Ascending aorta (tissue), 2 donors: Measurements from ENCODE around the gene CARMIL1. TPM values are rescaled to one million over a fixed set of nuclear protein-coding genes. Genes with fewer than 3 reads are reported as not detected.
A peak's percentile ranks its signal among the peaks of the same experiment; 100 is the strongest.
"Not testable (repeated sequence)": the region's sequence is repeated elsewhere in the genome, so short reads cannot be mapped to it uniquely, and the experiment has no call there.

Experiments used
- DNase-seq, 2 donors: peaks; one replicate each; pipeline ENCODE4 v3.0.0-alpha.2; 2019; ENCODE audit warnings: low spot score in 2 of 2
- H3K27ac ChIP-seq, 2 donors: fragments of 200-600 bp; sonication (generic); one replicate each; pipeline ENCODE4 v1.5.1; 2016 to 2017; ENCODE audit warnings: mild to moderate bottlenecking in 1 of 2
- H3K27me3 ChIP-seq: fragments of 200-600 bp; sonication (generic); one replicate; pipeline ENCODE4 v1.5.1; 2017
- H3K36me3 ChIP-seq, 2 donors: fragments of 200-600 bp; sonication (generic); one replicate each; pipeline ENCODE4 v1.5.1; 2016
- H3K4me1 ChIP-seq, 2 donors: fragments of 200-600 bp; sonication (generic); one replicate each; pipeline ENCODE4 v1.5.1; 2016 to 2017; ENCODE audit warnings: mild to moderate bottlenecking in 1 of 2
- H3K4me3 ChIP-seq, 2 donors: fragments of 200-600 bp; sonication (generic); one replicate each; pipeline ENCODE4 v1.5.1; 2016 to 2017; ENCODE audit warnings: mild to moderate bottlenecking in 1 of 2
- H3K9me3 ChIP-seq, 2 donors: fragments of 200-600 bp; sonication (generic); one replicate each; pipeline ENCODE4 v1.5.1; 2016
- intact Hi-C: fragments of 100-400 bp; cut with DNase I; formaldehyde crosslinking; loops from one replicate; pipeline ENCODE4 v1.15.1; 2023
- total RNA-seq: library from RNA; depleted of rRNA; stranded (reverse); fragments of >200 nt; gene quantifications from one replicate; pipeline ENCODE4 v1.1.0, GENCODE V29; 2016
- TF ChIP-seq, protein P1 (sequence below), 3 experiments: fragments of 200-600 bp in 2 of 3; fragments of 450-650 bp in 1 of 3; sonication (generic) in 2 of 3; IDR thresholded peaks; one replicate each; pipeline ENCODE4 v1.5.1; 2016 to 2019; ENCODE audit warnings: antibody characterized with exemption in 3 of 3, mild to moderate bottlenecking in 1 of 3, moderate library complexity in 1 of 3

CARMIL1 gene
- total RNA-seq, 1 donor from 2014 or later = 16.1 TPM

DNA sequence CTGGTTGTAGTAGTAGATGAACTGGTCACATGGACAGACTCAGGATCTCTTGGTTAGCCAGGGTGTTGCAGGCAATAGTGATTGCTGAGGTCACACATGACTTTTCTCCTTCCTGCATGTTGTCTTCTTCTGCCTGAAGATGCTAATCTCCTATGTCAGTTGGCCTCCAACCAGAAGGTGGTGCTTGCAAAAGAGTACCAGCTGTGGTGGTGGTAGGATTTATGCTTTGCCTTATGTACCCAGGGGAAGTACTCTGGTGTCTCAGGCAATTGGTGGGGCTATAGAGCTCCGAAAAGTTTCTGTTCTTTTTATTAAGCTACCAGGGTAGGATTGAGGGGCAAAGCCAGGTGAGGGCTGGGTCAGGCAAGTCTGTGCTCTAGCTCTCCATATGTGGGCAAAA lies 98.5 kb downstream of the CARMIL1 start:
- no peaks in the 10 kb centered on the region for H3K27me3 ChIP-seq
- H3K27ac ChIP-seq = no peak overlapping the region
- H3K9me3 ChIP-seq = peaks cover 0 to 14% of the 10 kb centered on the region in 2 donors
- no peaks in the 10 kb centered on the region for H3K36me3 ChIP-seq
- intact Hi-C loops = no loop called here
- peaks cover 0 to 33% of the 10 kb centered on the region in 2 donors for H3K4me1 ChIP-seq
- TF ChIP-seq, protein P1, sequence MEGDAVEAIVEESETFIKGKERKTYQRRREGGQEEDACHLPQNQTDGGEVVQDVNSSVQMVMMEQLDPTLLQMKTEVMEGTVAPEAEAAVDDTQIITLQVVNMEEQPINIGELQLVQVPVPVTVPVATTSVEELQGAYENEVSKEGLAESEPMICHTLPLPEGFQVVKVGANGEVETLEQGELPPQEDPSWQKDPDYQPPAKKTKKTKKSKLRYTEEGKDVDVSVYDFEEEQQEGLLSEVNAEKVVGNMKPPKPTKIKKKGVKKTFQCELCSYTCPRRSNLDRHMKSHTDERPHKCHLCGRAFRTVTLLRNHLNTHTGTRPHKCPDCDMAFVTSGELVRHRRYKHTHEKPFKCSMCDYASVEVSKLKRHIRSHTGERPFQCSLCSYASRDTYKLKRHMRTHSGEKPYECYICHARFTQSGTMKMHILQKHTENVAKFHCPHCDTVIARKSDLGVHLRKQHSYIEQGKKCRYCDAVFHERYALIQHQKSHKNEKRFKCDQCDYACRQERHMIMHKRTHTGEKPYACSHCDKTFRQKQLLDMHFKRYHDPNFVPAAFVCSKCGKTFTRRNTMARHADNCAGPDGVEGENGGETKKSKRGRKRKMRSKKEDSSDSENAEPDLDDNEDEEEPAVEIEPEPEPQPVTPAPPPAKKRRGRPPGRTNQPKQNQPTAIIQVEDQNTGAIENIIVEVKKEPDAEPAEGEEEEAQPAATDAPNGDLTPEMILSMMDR (IDR thresholded peaks at IDR 0.05) = no peak
- H3K4me3 ChIP-seq = no peak overlapping the region
- no peak for DNase-seq

DNA sequence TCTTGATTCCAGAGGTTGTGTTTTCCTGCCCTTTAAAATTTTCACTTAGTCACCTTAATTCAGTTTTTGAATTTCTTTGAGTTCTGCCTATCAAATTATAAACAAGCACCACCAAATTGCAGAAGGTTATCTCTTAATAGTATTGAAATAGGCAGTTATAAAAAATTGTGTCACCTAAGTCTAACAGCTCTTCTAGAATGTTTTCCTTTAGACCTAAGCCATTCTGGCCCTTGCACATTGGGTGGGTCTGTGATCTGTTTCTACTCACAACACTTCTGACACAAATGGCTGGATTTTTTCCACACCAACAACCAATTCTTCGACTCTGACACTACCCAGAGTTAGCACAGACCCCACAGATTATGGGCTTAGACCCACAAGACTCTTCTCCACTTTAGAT lies 101.9 kb downstream of the CARMIL1 start:
- peaks cover 0 to 42% of the 10 kb centered on the region in 2 donors for H3K4me1 ChIP-seq
- H3K4me3 ChIP-seq = no peak overlapping the region
- TF ChIP-seq, protein P1 (IDR thresholded peaks at IDR 0.05) = no peak
- no peaks in the 10 kb centered on the region for H3K27me3 ChIP-seq
- no peak for DNase-seq
- H3K9me3 ChIP-seq = no peaks in the 10 kb centered on the region
- H3K36me3 ChIP-seq = no peaks in the 10 kb centered on the region
- intact Hi-C loops = no loop called here
- H3K27ac ChIP-seq = peak overlapping the region; percentile 65 to 73

DNA sequence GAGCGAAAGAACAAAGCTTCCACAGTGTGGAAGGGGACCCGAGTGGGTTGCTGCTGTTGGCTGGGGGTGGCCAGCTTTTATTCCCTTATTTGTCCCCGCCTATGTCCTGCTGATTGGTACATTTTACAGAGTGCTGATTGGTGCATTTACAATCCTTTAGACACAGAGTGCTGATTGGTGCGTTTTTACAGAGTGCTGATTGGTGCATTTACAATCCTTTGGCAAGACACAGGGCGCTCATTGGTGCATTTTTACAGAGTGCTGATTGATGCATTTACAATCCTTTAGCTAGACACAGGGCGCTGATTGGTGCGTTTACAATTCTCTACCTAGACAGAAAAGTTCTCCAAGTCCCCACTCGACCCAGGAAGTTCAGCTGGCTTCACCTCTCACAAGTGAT lies 103.3 kb downstream of the CARMIL1 start:
- H3K9me3 ChIP-seq, H3K27me3 ChIP-seq, H3K36me3 ChIP-seq, DNase-seq, H3K4me3 ChIP-seq, intact Hi-C loops: not testable (repeated sequence)
- Histone ChIP-seq H3K4me1 (peaks cover 0 to 42% of the 10 kb centered on the region in 2 donors), H3K27ac (peak overlapping the region; percentile 22 to 46)

DNA sequence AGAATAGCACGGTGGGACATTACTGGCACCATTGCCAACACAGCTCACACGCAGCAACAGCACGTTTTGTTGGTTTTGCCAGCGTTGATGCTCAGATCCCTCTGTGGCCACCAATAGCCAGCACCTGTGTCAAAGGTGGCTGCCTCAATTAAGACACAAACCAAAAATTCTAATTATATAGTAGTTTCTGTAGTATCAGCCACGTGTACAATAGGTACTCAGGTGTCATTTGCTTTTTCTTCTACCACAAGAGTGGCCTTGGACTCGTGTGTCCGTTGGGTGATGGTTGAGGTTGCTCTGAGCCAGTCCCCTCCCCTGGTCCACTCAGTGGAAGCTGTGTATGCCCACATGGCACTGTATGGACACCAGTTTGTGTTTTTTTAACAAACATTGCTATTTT lies 105.1 kb downstream of the CARMIL1 start:
- Histone ChIP-seq H3K4me3 (no peak overlapping the region), H3K27me3 (no peaks in the 10 kb centered on the region), H3K4me1 (peaks cover 0 to 33% of the 10 kb centered on the region in 2 donors), H3K9me3 (no peaks in the 10 kb centered on the region), H3K27ac (peak overlapping the region in 1 of 2 donors; percentile 24), H3K36me3 (no peaks in the 10 kb centered on the region)
- TF ChIP-seq, protein P1 (IDR thresholded peaks at IDR 0.05) = no peak
- DNase-seq = no peak
- intact Hi-C loops = no loop called here

DNA sequence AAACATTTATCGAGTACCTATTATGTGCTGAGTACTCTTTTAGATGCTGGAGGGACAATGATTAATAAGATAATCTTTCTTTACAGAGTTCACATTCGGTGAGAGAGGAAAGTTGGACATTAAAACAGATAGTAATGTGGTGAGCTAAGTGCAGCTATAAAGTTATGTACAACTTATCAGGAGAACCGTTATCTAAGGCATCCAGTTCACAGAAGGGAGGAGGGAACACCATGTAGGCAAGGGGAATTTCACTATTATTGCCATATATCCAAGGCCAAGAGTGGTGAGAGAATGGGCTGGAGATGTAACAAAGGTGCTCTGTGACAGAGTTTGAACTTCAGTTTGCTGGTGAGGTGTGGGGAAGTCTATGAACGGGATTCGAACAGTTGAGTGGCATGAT lies 105.8 kb downstream of the CARMIL1 start:
- DNase-seq = no peak
- Histone ChIP-seq H3K36me3 (no peaks in the 10 kb centered on the region), H3K27ac (no peak overlapping the region), H3K4me1 (peaks cover 0 to 37% of the 10 kb centered on the region in 2 donors), H3K4me3 (no peak overlapping the region), H3K9me3 (no peaks in the 10 kb centered on the region), H3K27me3 (no peaks in the 10 kb centered on the region)
- TF ChIP-seq, protein P1 (IDR thresholded peaks at IDR 0.05) = no peak
- intact Hi-C loops = no loop called here

DNA sequence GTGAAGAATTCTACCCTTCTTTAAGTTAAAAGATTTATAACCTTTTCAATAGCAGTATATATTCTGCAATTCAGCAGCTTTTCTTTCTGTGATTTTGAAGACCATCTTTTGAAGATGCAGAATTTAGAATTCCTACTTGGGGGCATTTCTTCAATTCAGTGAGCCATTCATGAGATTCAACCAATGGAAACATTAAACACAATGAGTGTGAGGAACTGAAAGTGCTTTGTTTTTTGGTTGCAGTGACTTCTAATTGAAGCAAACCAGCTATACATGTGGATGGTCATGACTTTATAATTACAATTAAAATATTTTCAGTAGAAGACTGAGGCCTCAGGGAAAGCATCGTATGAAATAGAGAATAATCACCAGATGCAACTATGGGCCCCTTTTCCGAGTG lies 108.3 kb downstream of the CARMIL1 start:
- H3K9me3 ChIP-seq = no peaks in the 10 kb centered on the region
- intact Hi-C loops = no loop called here
- H3K4me1 ChIP-seq = peaks cover 2 to 38% of the 10 kb centered on the region in 2 donors
- no peaks in the 10 kb centered on the region for H3K27me3 ChIP-seq
- H3K27ac ChIP-seq = no peak overlapping the region
- TF ChIP-seq, protein P1 (IDR thresholded peaks at IDR 0.05) = no peak
- no peak for DNase-seq
- H3K36me3 ChIP-seq = no peaks in the 10 kb centered on the region
- no peak overlapping the region for H3K4me3 ChIP-seq
